Tongue (tissue), 2 donors: Measurements from ENCODE around the gene KDM4C. TPM values are rescaled to one million over a fixed set of nuclear protein-coding genes. Genes with fewer than 3 reads are reported as not detected.
"Not testable (repeated sequence)": the region's sequence is repeated elsewhere in the genome, so short reads cannot be mapped to it uniquely, and the experiment has no call there.

Experiments used
- DNase-seq: peaks from one replicate; pipeline ENCODE4 v3.0.0-alpha.2; 2015
- total RNA-seq: library from RNA; depleted of rRNA; stranded (reverse); fragments of >200 nt; gene quantifications from one replicate; pipeline ENCODE4 v1.2.3, GENCODE V29; 2014

The KDM4C gene
- total RNA-seq, 1 donor from 2014 or later: 51.6 TPM

DNA sequence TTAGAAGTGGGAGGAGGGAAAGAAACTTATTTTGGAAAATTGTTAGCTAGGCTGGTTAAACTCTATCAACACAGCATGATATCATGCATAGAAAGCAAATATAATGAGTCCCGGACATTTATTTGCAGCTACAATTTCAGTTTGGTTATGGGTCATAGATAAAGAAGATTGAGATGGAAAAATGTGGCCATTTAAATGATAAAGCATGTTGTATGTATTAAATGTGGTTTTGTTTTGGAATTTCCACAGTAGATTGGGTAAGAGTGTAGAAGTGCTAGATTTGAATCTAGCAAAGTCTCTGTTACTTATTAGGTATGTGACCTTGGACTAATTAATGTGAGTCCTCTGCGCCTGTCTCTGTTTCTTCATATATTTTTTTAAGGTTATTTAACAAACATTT, 217.4 kb downstream of the KDM4C start:
- DNase-seq: no peak

DNA sequence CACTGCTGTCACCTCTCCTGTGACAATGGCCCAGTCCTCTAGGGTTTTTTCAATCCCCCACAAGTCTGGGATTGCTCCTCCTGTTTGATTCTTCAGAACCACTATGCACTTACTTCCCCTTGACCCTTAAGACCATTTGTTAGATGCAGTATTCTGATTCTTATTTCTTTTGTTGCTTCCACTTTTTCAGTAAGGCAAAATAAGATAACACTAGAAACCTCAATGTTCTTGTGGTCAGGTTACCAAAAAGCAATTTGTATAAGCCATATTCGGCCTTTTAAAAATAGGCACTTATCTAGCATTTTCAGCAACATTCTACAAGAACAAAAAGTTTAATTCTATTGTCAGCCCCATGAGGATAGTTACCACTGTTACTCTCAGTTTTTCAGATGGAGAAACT, 220.0 kb downstream of the KDM4C start:
- no peak for DNase-seq

DNA sequence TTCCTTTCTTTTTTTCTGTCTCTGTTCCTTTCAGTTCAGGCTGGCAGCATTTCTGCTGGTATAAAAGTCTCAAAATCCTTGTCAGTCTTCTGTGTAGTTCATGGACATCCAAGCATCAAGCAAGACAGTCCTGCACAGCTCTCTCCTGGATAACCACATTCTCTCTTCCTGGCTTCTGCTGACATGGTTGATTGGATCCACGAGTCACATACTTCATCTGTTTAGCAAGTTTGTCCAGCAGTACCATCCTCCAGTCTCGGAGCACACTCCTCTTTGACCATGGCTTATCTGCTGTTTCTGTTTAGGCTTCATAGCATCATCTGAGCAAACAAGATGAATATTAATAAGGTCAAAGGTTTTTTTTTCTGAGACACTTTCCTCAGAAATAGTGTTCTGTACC, 220.8 kb downstream of the KDM4C start:
- no peak for DNase-seq

DNA sequence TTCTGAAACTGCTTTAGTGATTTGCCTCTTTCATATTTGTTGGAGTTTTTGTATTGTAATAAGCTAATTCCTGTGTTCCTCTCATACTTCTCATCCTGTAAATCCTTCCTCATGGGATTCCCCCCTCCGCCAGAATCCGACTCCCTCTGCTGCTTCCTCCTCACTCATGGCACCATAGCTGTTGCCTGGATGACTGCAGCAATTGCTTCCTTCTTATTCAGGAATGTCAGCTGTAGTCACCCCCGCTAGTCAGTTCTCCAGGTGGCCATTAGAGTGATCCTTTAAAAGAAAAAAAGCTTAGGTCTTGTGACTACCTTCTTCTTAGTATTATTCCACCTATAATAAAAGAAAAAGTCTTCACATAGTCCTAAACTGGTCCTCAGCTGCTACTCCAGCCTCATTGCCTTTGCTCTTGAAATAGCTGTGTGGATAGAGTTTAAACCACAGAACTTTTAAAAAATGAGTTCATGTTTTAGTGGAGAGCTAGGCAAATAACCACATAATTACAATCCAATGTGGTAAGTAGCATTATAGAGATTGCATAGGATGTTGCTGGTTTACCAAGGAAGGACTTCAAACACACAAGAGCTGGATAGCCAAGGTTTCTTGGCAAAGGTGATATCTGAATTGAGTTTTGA, 227.3 kb downstream of the KDM4C start:
- DNase-seq: no peak

DNA sequence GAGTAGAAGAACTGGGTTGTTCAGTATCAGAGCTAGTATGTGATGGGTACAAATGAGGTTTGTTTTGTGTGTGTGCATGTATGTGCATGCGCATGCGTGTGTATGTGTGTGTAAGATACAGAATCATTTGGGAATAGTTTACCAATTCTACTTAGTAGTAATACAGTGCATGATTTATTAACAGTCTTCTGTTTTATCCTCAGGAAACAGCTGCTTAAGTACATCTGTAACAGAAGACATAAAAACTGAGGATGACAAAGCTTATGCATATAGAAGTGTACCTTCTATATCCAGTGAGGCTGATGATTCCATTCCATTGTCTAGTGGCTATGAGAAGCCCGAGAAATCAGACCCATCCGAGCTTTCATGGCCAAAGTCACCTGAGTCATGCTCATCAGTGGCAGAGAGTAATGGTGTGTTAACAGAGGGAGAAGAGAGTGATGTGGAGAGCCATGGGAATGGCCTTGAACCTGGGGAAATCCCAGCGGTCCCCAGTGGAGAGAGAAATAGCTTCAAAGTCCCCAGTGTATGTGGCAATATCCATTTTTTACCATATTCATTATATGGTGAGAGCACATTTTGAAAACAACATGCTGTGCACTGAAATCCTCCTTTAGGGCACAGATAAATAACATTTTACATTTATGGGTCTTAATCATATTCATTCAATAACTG, 228.5 kb downstream of the KDM4C start:
- no peak for DNase-seq

DNA sequence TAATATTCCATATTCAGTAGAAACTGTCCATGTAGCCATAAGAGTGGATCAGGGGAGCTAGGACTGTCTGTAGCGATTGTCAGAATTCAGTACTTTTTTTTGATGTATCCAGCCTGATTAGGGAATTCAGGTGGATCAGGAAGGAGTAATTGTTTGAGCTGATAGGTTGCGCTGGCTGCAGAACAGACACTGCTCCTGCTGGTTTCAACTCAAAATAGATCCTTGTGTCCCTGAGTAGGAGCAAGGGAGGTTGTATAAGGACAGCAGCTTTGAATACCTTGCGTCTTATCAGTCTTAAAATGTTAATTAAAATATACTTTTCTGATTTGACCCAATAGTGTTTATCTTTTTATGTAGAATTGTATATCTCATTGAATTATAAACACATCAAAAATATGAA, 229.6 kb downstream of the KDM4C start:
- DNase-seq: no peak

DNA sequence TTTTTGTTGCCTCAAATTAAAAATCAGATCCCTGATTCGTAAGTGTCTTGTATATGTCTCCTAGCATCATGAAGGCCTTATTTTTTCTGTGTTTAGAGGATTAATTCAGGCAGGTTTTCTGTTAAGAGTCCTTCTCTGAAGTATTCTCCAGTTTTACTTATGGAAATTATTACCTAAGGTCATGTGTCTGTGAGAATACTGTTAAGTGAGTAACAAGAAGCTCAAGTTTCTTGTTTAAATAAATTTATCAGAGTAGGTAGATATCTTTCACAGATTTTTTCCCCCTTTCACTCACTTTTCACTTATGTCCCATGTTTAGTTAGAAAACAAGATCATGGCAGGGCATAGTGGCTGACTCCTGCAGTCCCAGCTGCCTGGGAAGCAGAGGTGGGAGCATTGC, 233.6 kb downstream of the KDM4C start:
- no peak for DNase-seq

DNA sequence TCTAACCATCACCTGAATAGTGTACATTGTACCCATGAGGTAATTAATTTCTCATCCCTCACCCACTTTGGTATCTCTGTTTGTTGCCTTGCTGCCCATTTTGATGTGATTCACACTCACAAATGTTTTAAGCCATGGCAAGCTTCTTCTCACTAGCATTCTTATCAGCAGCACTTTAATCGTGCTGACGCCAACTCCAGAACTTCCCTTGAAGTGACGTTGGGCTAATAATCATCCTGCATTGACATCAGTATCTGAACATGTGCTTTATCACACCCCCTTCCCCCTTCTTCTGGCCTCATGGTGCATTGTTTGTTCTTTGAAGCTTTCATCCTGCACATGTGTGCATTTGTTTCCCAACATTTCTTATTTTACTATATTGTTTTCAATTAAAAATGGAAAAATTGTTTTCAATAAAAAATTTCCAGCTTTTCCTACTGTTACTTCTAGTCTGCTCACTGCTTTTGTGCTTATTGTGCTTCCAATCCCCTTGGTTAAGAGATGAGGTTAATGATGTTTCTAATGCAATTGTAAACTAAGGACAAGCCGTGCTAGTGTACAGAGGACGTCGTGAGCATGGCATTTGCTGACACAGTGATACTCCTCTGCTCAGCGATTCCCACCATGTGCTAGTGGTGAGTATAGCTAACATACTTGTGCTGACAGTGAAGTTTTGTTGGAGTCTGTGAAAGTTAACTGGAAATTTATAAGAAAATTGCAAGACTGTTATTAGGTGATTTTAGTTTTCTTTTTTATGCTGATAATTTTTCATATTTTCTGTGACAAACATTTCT, 238.5 kb downstream of the KDM4C start:
- no peak for DNase-seq

DNA sequence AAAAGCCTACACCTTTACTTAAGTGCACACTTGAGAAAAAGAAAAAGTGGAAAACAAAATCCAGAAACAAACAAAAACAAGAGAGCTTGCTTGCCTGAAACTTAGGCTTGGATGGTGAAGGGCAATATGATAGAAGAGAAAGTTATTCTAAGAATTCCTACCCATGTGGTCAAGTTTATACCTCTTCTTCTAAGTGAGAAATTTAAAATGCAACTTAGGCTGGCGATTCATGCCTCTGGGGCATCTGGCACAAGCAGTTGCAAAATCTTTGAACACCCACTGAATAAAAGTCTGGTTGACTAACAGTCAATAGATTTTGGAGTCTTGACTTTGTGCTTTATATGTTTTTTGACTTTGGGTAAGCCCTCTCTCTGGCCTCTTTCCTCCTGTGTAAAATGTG, 239.6 kb downstream of the KDM4C start:
- DNase-seq: no peak

DNA sequence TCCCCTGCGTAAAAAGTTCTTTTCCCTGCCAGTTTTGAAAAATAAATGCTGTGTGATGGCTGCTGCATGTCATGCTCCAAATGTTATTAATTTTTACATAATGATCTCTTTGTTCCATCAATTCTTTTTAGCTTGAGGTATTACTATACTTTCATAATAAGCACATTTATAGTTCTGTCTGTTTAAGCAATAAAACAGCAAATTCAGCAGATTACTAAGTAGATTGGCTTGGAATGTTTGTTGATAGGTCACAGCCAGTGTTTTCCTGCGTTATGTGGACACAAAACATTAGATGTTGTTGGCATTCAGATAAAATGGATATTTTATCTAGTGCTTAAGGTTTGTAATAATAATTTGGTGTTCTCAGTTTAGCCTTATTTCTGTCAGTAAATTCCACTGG, 242.0 kb downstream of the KDM4C start:
- DNase-seq: no peak

DNA sequence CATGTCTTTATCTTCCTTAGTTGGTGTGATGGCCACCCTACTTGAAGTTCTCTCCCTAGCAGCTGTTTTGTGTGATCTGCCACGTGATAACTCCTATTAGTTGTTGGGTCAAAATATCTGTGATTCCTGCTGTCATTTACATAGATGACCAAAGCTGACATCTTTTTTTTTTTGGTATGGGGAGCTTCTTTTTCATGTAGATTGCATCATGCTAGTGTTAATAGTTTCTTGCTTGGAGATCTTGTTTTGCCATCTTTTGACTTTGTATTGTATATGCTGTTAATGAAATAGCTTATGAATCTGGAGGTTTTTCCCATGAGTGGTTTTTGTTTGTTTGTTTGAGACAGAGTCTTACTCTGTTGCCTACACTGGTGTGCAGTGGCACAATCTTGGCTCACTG, 243.8 kb downstream of the KDM4C start:
- DNase-seq: no peak

DNA sequence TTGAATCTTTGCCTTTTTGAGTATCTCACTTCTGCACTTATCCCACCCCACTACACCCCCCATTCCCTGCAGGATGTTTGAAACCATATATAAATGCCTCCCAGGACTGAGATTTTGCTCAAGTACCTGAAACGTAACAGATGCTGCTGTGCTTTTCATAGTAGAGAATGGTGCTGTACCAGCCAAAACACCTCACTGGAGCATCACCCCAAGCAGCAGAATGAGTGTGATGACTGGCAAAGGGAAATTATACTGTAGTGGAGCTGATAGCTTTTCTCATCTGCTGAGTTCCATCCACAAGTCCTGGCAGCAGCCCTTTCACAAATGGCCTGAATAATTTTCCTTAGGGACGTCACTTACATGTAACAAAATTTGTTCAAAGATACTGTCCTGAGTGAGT, 246.1 kb downstream of the KDM4C start:
- DNase-seq: no peak

DNA sequence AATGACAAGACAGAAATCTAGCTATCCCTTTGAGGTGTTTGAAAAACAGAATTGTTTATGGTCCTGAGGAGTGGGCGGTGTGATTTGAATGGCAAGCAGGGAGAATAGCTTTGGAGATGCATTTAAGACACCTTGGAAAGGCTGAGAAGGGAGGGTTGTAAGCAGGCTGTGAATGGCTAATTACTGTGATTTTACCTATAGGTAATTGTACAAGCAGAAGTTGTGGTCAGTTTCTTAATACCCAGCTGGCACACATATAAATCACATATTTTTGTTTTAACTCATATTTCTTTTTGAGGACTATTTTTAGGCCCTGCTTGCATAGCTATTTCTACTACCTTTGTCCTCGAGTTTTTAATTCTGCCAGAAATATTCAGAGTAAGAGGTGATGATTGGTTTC, 248.6 kb downstream of the KDM4C start:
- DNase-seq: no peak

DNA sequence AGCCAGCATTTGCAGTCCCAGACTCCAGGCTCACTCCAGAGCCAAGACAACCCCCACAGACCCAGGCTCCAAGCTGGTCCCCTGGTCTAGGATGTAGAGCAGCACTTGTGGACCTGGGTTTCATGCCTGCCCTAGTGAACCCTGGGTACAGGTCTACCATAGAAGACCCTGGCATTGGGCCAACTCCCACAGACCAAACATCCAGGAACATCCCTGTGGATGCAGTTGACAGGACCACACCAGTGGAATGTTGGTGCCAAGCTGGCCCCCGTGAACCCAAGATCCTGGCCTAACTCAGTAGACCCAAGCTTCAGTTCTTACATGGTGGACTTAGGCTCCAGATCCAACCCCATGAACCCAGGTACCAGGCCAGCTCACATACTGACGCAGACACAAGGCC, 250.6 kb downstream of the KDM4C start:
- DNase-seq: no peak

DNA sequence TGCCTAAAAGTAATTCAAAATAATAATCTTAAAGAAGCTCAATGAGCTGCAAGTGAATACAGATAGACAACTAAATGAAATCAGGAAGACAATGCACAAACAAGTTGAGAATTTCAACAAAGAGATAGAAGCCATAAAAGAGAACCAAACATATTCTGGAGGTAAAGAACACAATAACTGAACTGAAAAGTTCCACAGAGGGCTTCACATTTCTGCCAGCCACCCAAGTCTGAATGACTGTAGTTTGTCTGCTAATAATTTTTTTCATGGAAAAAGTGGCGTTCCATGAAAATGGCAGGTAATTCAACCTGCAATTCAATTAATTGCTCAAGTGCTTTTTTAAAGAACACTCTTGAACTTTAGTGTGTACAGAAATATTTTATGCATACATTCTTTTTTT, 251.3 kb downstream of the KDM4C start:
- DNase-seq: no peak

DNA sequence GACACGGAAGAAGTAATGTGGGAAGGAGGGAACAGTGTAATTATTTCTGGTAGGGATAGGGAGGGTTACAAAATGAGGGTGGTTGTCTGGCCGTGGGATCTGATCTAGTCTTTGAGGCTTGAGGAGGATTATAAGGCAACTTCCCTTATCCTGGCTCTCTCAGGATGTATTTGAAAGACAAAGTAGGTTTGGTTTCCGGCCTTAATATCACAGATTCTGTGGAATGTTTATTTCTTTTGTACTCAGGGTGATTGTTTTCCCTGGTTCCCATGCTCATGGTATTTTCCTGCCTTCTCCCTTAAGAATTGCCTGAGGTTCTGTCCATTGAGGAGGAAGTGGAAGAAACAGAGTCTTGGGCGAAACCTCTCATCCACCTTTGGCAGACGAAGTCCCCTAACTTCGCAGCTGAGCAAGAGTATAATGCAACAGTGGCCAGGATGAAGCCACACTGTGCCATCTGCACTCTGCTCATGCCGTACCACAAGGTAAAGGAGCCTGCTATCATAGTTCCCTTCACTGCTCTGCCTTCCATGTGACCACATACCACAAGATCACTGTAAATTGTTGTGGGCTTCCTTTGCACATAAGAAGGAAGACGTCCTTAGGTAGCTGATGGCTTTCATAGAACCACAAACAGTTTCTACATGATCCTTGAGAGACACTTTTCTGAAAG, 253.8 kb downstream of the KDM4C start:
- no peak for DNase-seq

DNA sequence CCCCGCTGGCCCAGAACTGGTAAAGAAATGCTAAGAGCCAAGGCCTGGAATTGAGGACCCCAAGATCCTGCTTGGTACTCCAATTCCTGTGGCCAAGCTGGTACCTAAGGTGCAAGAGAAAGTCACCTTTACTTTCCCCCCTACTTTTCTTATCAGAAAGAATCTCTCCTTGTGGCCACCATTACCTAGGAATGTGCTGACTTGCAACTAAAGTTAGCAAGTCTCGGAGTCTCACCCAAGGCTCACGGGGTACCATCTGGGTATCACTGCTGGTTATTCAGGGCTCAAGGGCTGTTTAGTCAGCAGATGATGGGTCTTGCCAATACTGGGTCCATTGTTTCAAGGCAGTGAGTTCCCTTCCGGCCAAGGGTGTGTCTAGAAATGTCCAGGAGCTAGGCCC, 270.2 kb downstream of the KDM4C start:
- no peak for DNase-seq

DNA sequence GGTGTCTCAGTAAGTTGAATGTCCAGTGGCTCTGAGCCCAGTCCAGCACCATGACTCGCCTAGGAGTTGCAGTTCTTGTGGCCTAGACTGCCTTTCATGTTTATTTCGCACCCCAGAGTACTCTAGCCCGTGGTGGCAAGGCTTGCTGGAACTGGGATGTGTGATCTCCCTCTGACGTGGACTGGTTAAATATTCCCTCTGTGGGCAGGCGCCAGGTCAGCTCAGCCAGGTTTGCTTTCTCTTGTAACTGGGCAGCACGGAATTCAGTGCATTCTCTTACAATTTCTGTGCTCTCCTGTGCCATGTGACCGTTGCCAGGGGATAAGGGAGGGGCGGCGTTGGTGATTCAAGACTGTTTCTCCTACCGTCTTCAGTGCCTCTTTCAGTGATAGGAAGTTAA, 270.8 kb downstream of the KDM4C start:
- DNase-seq: no peak

DNA sequence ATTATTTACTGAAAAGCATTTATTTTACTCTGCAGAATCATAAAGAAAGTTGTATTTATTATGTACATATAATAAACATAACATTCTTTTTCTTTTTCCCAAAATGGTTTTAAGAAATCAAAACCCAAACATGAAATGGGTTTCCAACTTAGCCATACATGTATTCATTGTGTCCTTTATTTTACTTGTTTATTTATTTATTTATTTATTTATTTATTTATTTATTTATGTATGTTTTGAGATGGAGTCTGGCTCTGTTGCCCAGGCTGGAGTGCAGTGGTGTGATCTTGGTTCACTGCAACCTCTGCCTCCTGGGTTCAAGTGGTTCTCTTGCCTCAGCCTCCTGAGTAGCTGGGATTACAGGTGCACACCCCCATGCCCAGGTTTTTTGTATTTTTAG, 273.2 kb downstream of the KDM4C start:
- DNase-seq: not testable (repeated sequence)

DNA sequence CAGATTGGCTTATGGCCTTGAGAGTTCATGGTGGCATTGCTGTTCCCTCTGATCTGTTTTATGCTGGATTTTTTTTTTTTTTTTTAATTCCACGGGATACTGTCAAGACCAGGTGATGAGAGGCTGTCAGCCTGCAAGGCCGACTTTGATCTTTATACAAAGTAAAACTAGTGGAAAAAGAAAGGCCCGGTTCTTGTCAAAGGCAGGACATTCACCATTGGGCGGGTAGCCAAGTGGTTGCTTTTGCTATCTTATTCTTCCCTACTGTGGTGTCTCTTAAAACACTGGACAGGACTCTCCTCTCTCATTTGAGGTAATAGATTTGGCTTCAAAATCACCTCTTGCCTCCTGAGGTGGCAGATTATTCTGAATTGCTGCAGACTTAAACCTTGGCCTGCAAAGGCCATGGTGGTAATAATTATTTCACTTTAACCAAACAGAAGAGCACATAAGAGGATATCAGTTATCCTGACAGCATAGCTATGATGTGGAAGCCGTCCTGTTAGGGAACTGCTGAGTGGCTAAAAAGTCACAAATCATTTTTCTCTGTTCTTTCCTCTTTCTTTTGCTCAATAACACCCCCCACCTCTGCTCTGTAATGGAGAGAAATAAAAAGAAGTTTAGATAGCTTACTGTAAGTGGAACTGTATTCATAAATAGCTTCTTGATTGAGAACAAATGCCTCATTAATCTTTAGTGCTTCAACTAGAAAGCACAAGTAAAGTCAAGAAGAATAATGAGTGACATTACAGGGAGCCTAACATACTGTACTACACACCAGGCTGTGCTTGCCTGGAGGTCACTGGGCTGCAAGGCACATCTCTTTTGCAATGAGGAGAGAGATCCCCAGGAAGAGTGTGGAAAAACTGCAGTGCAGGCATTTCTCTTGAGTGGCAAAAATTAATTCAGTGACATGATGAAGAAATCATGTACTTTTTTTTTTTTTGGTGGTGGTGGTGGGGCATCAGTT, 275.6 kb downstream of the KDM4C start:
- no peak for DNase-seq

DNA sequence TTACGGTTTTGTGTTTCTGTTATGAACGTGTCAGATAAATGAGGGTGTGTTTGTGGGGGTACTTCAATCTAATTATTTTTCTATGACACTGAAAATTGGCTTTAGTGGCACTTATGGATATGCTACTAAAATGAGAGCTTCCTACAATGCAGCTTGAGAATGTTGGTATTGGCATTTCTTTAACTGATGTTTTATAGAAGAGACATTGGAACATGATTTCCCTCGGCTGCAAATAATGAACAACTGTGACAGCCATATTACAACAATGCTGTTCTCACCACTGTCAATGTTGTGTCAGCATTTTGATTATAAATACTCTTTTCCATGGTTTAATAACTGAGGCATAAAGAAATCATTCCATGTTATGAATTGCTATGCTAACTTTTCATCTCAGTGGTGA, 279.4 kb downstream of the KDM4C start:
- no peak for DNase-seq

DNA sequence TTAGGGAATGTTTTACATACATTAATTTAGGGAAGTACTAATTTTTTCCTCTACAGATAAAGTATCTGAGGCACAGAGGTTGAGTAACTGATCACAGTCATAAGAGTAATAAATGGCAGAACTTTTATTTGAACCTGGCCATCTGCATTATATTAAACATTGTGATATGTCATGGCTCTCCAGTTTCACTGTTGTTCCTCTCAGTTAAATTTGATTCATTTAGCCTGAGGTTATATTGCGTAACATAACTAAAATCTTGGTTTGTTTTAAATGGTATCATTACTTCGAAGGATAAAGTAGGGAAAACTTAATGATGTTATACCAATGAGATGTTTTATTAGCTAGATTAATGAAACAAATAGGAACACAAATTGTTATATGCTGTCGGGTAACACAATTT, 284.4 kb downstream of the KDM4C start:
- DNase-seq: no peak
